SH-SY5Y (cell line): ENCODE measurements around the gene CROCC2.

ENCODE experiments used
- GATA2 ChIP-seq: IDR thresholded peaks from 2 replicates; pipeline ENCODE4 v1.6.1; 2011; ENCODE audit warnings: mild to moderate bottlenecking, low read depth, low read length
- GATA3 ChIP-seq: IDR thresholded peaks from 2 replicates; pipeline ENCODE4 v1.6.1; 2011; ENCODE audit warnings: low read depth, mild to moderate bottlenecking, low read length, moderate library complexity

DNA sequence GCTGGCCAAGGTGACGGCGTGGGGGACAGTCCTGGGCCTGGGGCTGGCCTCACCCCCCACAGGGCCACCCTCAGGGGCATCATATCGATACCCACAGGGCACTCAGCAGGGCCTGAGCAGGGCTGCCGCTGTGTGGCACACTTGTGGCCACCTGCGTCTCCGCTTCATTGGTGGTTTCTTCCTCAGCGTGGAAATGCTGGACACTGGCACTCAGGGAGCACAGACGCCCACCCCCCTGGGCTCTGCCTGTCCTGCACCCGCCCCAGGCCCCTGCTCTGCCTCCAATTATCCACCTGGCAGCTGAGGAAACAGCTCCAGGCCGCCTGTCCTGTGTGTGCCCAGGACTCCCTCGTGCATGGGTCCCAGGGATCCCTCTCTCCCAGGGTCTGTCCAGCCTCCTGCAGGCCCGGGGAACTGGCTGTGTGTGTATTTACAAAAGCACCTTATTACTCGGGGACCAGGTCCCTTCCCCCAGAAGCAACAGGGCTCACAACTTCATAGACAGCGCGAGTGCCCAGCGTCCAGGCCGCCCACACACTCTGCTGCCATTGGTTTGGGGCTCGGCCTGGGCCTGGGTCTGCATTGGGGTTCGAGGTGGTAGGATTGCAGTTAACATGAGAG is 13.1 kb downstream of the CROCC2 start:
- no peak for TF ChIP-seq GATA3
- no peak for TF ChIP-seq GATA2
